ENCODE measurements around the gene ITSN2. TPM values are rescaled to one million over a fixed set of nuclear protein-coding genes. Genes with fewer than 3 reads are reported as not detected.

The ITSN2 gene
- total and polyA plus RNA-seq, 3 experiments from 2014 or later: 71.2 to 76.7 (median 76.1) TPM

DNA sequence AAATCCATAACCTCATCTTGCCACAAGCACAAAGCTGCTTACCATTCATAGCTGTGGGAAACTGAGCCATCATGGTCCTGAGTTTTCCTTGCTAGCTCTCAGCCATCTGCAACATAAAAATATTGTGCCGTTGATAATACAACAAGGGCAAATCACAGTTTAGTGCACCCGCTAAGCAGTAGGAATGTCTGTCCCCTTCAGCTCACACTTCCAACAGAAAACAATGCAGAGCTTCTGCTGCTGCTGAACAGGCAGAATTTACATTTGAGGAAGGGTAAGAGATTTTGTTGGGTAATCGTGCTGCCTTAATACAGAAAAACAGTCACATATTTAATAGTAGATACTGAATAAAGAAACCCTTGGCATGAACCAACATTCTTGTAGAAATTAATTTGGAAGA lies 32.3 kb downstream of the ITSN2 start:
- ChIA-PET POLR2A (no interaction called here), CTCF (no interaction called here)
- Mint-ChIP-seq H3K27ac (no peak overlapping the region), H3K9me3 (no peaks in the 10 kb centered on the region), H3K27me3 (no peaks in the 10 kb centered on the region), H3K36me3 (peaks cover 0 to 24% (median 5%) of the 10 kb centered on the region in 3 donors), H3K4me3 (no peak overlapping the region), H3K4me1 (peaks cover 38 to 78% (median 47%) of the 10 kb centered on the region in 3 donors)
- no peak for DNase-seq
- peaks cover 13% of the 10 kb centered on the region for H3K4me1 ChIP-seq (ENCODE audit: insufficient read depth, low read length)
- H3K27me3 ChIP-seq (ENCODE audit: insufficient read depth, low read length, poor library complexity, severe bottlenecking): no peaks in the 10 kb centered on the region
- H3K27ac ChIP-seq (ENCODE audit: low read depth, low read length): no peak overlapping the region
- H3K9me3 ChIP-seq (ENCODE audit: low read length): no peaks in the 10 kb centered on the region
- H3K36me3 ChIP-seq (ENCODE audit: insufficient read depth, low read length): no peaks in the 10 kb centered on the region
- H3K4me3 ChIP-seq (ENCODE audit: low read length): no peak overlapping the region

DNA sequence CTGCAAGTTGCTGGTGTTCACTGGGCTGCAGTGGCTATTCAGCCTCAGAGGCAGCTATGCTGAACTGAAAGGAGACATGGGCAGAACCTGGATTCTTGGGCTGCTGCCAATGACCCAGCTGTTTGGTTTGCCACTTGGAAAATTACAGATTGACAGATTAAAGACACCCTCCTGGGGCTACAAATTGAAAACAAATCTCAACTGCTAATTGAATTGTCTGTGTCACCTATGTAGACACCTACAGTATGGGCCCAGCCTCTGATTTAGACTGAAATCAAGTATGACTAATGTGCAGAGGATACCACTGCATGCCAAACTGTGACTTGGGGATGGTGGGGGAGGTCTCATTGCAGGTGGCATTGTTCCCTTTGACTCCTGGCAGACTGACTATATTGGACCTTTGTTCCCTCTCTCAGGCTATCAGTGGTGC lies 42.8 kb downstream of the ITSN2 start:
- H3K36me3 ChIP-seq (ENCODE audit: insufficient read depth, low read length): peaks cover 4% of the 10 kb centered on the region
- no peak overlapping the region for H3K27ac ChIP-seq (ENCODE audit: low read depth, low read length)
- H3K4me3 Mint-ChIP-seq: no peak overlapping the region
- peaks cover 0 to 40% (median 3%) of the 10 kb centered on the region in 3 donors for H3K36me3 Mint-ChIP-seq
- H3K9me3 Mint-ChIP-seq: no peaks in the 10 kb centered on the region
- POLR2A ChIA-PET: no interaction called here
- no peaks in the 10 kb centered on the region for H3K9me3 ChIP-seq (ENCODE audit: low read length)
- CTCF ChIA-PET: no interaction called here
- H3K4me1 Mint-ChIP-seq: peaks cover 47 to 70% (median 59%) of the 10 kb centered on the region in 3 donors
- H3K27me3 ChIP-seq (ENCODE audit: insufficient read depth, low read length, poor library complexity, severe bottlenecking): no peaks in the 10 kb centered on the region
- H3K4me3 ChIP-seq (ENCODE audit: low read length): no peak overlapping the region
- no peaks in the 10 kb centered on the region for H3K4me1 ChIP-seq (ENCODE audit: insufficient read depth, low read length)
- H3K27me3 Mint-ChIP-seq: no peaks in the 10 kb centered on the region
- H3K27ac Mint-ChIP-seq: peak overlapping the region in 4 of 8 donors; percentile 7 to 39 (median 20)
- no peak for DNase-seq

DNA sequence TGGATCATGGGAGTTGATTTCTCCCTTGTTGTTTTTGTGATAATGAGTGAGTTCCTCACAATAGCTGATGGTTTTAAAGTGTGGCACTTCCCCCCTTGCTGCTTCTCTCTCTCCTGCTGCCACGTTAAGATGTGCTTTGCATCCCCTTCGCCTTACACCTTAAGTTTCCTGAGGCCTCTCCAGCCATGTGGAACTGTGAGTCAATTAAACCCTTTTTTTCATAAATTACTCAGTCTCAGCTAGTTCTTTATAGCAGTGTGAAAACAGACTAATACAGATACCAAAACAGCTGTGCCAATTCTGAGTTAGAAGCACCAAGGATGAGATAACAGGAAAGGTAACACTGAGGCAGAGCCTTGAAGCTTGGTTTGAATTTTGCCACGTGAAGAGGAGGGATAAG lies 44.7 kb downstream of the ITSN2 start:
- peaks cover 41 to 58% (median 52%) of the 10 kb centered on the region in 3 donors for H3K4me1 Mint-ChIP-seq
- ChIA-PET CTCF (no interaction called here), POLR2A (no interaction called here)
- H3K27ac Mint-ChIP-seq: peak overlapping the region in 7 of 8 donors; percentile 27 to 79 (median 38)
- no peaks in the 10 kb centered on the region for H3K9me3 Mint-ChIP-seq
- Histone ChIP-seq H3K4me1 (ENCODE audit: insufficient read depth, low read length) (no peaks in the 10 kb centered on the region), H3K4me3 (ENCODE audit: low read length) (no peak overlapping the region), H3K9me3 (ENCODE audit: low read length) (no peaks in the 10 kb centered on the region), H3K27me3 (ENCODE audit: insufficient read depth, low read length, poor library complexity, severe bottlenecking) (no peaks in the 10 kb centered on the region), H3K36me3 (ENCODE audit: insufficient read depth, low read length) (peaks cover 15% of the 10 kb centered on the region), H3K27ac (ENCODE audit: low read depth, low read length) (no peak overlapping the region)
- no peak for DNase-seq
- no peaks in the 10 kb centered on the region for H3K27me3 Mint-ChIP-seq
- H3K36me3 Mint-ChIP-seq: peaks cover 0 to 47% (median 7%) of the 10 kb centered on the region in 3 donors
- H3K4me3 Mint-ChIP-seq: peak overlapping the region in 2 of 7 donors; percentile 15 to 65

DNA sequence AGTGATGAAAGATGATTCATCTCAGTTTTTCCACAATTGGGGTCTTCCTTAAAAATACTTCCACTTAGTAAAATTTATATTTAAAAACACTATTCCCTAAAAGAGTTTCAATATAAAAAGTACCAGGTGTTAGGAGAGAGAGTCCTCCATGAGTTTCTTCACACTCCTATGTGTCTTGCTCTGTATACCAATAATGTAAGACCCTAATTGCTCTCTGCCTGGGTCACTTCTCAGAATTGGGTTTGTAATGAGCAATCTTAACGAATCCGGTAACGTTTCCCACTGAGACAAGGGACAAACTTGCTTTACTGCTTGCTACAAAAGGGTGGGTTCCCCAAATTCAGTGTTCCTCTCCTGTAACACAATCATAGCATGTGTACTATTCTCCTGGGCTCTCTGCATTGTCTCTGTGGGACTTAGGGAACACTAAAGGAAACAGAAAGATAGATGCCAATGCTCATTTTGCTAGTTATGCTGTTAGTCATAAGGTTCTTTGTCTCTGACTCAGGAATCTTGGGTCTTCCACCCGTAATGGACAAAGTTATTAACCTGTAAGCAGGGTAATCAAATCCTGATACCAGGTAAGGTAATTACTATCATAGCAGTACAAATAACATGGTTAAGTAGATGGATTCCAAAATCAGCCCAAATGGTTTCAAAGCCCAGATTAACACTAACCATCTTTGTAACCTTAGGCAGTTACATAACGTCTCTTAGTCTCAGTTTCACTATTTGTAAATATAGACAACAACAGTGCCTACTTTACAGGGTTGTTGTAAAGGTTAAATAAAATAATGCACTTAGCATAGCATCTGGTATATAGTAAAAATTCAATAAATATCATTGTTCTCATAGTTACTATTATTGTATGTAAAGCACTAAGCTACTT lies 46.3 kb downstream of the ITSN2 start:
- H3K27ac ChIP-seq (ENCODE audit: low read depth, low read length): no peak overlapping the region
- H3K27ac Mint-ChIP-seq: peak overlapping the region in 5 of 8 donors; percentile 18 to 77 (median 42)
- peaks cover 0 to 55% (median 8%) of the 10 kb centered on the region in 3 donors for H3K36me3 Mint-ChIP-seq
- H3K36me3 ChIP-seq (ENCODE audit: insufficient read depth, low read length): peaks cover 24% of the 10 kb centered on the region
- ChIA-PET POLR2A (no interaction called here), CTCF (no interaction called here)
- no peak overlapping the region for H3K4me3 ChIP-seq (ENCODE audit: low read length)
- H3K4me1 ChIP-seq (ENCODE audit: insufficient read depth, low read length): no peaks in the 10 kb centered on the region
- H3K27me3 ChIP-seq (ENCODE audit: insufficient read depth, low read length, poor library complexity, severe bottlenecking): no peaks in the 10 kb centered on the region
- peak overlapping the region in 1 of 7 donors; percentile 1 for H3K4me3 Mint-ChIP-seq
- DNase-seq: no peak
- H3K27me3 Mint-ChIP-seq: no peaks in the 10 kb centered on the region
- H3K9me3 ChIP-seq (ENCODE audit: low read length): no peaks in the 10 kb centered on the region
- H3K9me3 Mint-ChIP-seq: no peaks in the 10 kb centered on the region
- H3K4me1 Mint-ChIP-seq: peaks cover 32 to 49% (median 43%) of the 10 kb centered on the region in 3 donors

DNA sequence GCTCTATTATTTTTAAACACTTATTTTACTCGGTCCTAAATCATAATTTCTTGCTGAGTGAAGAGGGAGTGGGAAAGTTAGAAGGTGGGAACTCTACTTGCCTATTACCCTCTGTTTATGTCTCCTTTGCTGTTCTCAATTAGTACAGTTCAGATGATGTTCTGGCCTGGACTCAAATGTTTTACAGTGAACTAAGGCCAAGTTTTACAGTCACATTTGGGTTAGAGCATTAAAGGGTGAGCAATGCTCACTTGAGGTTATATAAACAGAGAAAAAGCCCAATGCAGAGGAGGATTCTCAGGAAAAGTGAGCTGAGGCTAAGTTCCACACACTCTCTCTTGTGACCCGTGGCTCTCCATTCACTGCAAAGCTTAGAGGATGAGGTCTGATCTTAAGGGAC lies 52.4 kb downstream of the ITSN2 start:
- ChIA-PET CTCF (interaction anchor here (0.6 to 1.2 kb wide), 2 partner anchors 52 to 86 kb away, joined by 3 to 4 read pairs; partner anchors contain the start of gene ITSN2), POLR2A (no interaction called here)
- H3K27ac Mint-ChIP-seq: peak overlapping the region in 1 of 8 donors; percentile 1
- Histone ChIP-seq H3K4me1 (ENCODE audit: insufficient read depth, low read length) (no peaks in the 10 kb centered on the region), H3K27me3 (ENCODE audit: insufficient read depth, low read length, poor library complexity, severe bottlenecking) (no peaks in the 10 kb centered on the region), H3K4me3 (ENCODE audit: low read length) (no peak overlapping the region), H3K9me3 (ENCODE audit: low read length) (no peaks in the 10 kb centered on the region), H3K27ac (ENCODE audit: low read depth, low read length) (no peak overlapping the region), H3K36me3 (ENCODE audit: insufficient read depth, low read length) (peaks cover 28% of the 10 kb centered on the region)
- no peaks in the 10 kb centered on the region for H3K27me3 Mint-ChIP-seq
- no peak for DNase-seq
- H3K9me3 Mint-ChIP-seq: no peaks in the 10 kb centered on the region
- no peaks in the 10 kb centered on the region for H3K4me1 Mint-ChIP-seq
- H3K36me3 Mint-ChIP-seq: peaks cover 0 to 85% (median 20%) of the 10 kb centered on the region in 3 donors
- H3K4me3 Mint-ChIP-seq: no peak overlapping the region

DNA sequence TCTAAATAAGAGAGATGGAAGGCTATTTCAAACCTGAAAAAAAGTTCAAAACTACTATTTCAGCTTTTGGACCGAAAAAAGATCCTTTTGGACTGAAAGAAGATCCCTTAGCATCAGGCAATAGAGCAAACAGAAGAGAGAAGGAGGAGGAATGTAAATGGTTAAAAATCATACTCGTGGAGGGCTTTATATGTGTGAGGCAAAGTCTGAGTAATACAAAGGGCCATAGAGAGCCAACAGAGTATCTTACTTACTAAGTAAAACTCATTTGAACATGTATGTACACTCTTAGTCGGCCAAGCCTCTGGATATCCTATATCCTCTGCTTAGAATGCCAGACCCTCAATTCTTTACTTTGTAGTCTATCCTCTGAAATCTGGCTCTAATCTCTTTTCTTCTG lies 55.7 kb downstream of the ITSN2 start:
- Mint-ChIP-seq H3K36me3 (peaks cover 12 to 83% (median 27%) of the 10 kb centered on the region in 3 donors), H3K4me3 (no peak overlapping the region), H3K27me3 (no peaks in the 10 kb centered on the region), H3K9me3 (no peaks in the 10 kb centered on the region), H3K4me1 (no peaks in the 10 kb centered on the region), H3K27ac (peak overlapping the region in 1 of 8 donors; percentile 35)
- Histone ChIP-seq H3K27ac (ENCODE audit: low read depth, low read length) (no peak overlapping the region), H3K4me1 (ENCODE audit: insufficient read depth, low read length) (no peaks in the 10 kb centered on the region), H3K4me3 (ENCODE audit: low read length) (no peak overlapping the region), H3K36me3 (ENCODE audit: insufficient read depth, low read length) (peaks cover 33% of the 10 kb centered on the region), H3K9me3 (ENCODE audit: low read length) (no peaks in the 10 kb centered on the region), H3K27me3 (ENCODE audit: insufficient read depth, low read length, poor library complexity, severe bottlenecking) (no peaks in the 10 kb centered on the region)
- no peak for DNase-seq
- ChIA-PET CTCF (interaction anchor here (0.5 kb wide), 1 partner anchor 299 kb away, joined by 4 read pairs; no protein-coding TSS in a partner anchor), POLR2A (no interaction called here)

DNA sequence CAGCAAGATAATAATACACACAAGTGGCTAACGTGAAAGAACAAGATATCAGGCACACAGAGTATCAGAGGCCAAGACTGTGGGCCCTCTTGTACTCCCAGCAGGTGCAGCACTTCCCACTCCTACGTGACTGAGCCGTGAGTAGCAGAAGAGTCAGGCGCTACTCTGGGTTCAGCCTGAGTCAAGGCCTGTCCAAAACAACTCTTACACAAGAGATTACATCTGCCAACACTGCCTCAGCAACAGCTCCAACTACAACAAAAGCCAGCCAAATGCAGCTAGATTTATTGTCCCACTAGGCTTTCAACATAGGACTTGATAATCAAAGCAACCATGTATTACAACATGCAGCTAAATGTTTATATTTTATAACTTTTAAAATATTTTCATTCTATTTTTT lies 56.2 kb downstream of the ITSN2 start:
- Histone ChIP-seq H3K27me3 (ENCODE audit: insufficient read depth, low read length, poor library complexity, severe bottlenecking) (no peaks in the 10 kb centered on the region), H3K36me3 (ENCODE audit: insufficient read depth, low read length) (peaks cover 34% of the 10 kb centered on the region), H3K4me3 (ENCODE audit: low read length) (no peak overlapping the region), H3K4me1 (ENCODE audit: insufficient read depth, low read length) (no peaks in the 10 kb centered on the region), H3K27ac (ENCODE audit: low read depth, low read length) (no peak overlapping the region), H3K9me3 (ENCODE audit: low read length) (no peaks in the 10 kb centered on the region)
- Mint-ChIP-seq H3K4me1 (no peaks in the 10 kb centered on the region), H3K27ac (peak overlapping the region in 1 of 8 donors; percentile 48), H3K9me3 (no peaks in the 10 kb centered on the region), H3K27me3 (no peaks in the 10 kb centered on the region), H3K4me3 (no peak overlapping the region), H3K36me3 (peaks cover 16 to 85% (median 28%) of the 10 kb centered on the region in 3 donors)
- ChIA-PET CTCF (interaction anchor here (0.5 kb wide), 1 partner anchor 298 kb away, joined by 4 read pairs; no protein-coding TSS in a partner anchor), POLR2A (no interaction called here)
- DNase-seq: no peak

DNA sequence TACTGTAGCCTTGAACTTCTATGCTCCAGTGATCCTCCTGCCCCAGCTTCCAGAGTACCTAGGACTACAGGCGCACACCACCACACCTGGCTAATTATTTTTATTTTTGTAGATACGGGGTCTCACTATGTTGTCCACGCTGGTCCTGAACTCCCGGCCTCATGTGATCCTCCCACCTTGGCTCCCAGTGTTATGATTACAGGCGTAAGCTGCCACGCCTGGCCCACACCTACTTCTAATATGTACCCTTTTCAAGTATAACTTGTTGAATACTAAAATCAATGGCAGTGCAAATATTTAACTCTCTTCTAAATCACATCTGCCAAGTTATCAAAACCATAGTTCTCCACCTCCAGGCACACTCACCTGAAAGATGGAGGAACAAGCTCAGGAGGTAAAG lies 58.7 kb downstream of the ITSN2 start:
- peaks cover 23 to 84% (median 30%) of the 10 kb centered on the region in 3 donors for H3K36me3 Mint-ChIP-seq
- H3K4me1 Mint-ChIP-seq: no peaks in the 10 kb centered on the region
- H3K4me1 ChIP-seq (ENCODE audit: insufficient read depth, low read length): no peaks in the 10 kb centered on the region
- POLR2A ChIA-PET: no interaction called here
- no peaks in the 10 kb centered on the region for H3K27me3 Mint-ChIP-seq
- no peak for DNase-seq
- no peaks in the 10 kb centered on the region for H3K9me3 ChIP-seq (ENCODE audit: low read length)
- no peak overlapping the region for H3K4me3 Mint-ChIP-seq
- H3K27me3 ChIP-seq (ENCODE audit: insufficient read depth, low read length, poor library complexity, severe bottlenecking): no peaks in the 10 kb centered on the region
- peaks cover 37% of the 10 kb centered on the region for H3K36me3 ChIP-seq (ENCODE audit: insufficient read depth, low read length)
- no peaks in the 10 kb centered on the region for H3K9me3 Mint-ChIP-seq
- no peak overlapping the region for H3K4me3 ChIP-seq (ENCODE audit: low read length)
- CTCF ChIA-PET: no interaction called here
- peak overlapping the region in 1 of 8 donors; percentile 74 for H3K27ac Mint-ChIP-seq
- H3K27ac ChIP-seq (ENCODE audit: low read depth, low read length): no peak overlapping the region
